ENCODE measurements around the gene FOXN3.
"Not testable (repeated sequence)": the region's sequence is repeated elsewhere in the genome, so short reads cannot be mapped to it uniquely, and the experiment has no call there.

FOXN3 gene

DNA sequence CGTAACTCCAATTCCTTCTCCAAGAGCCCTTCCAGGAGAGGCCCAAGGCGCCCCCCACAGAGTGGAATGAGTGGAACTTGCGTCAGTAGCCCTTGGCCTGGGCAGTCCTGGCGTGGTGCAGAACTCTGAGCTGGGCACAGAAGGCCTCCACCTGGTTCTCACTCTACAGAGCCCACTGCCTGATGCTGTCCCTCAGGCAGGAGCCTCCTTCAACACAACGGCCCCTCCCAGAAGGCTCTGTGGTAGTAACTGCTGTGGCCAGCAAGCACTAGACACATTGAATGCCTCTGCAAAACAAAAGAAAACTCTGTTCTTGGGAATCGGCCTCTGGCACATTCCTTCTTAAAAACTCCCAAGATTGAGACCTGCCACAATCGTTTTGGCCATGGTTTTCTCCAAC, 258.9 kb downstream of the FOXN3 start:
- DNase-seq: not testable (repeated sequence)

DNA sequence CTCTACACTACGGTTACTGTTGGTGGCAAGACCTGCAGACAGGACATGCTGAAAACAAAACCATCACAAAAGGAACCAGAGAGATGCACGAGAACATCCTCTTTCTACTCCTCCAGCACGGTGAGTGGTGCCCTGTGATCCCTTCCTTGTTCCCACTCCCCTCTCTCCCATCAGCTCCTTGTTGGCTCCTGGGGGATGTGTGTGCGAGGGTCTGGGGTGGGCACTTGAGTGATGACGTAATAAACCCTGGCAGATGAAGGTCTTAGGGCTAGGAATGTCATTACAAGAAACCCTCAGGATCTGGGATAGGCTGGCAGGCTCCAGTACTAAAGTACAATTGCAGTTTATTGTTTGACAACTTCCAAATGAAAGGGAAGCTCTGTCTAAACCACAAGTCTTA, 261.5 kb downstream of the FOXN3 start:
- DNase-seq: no peak

DNA sequence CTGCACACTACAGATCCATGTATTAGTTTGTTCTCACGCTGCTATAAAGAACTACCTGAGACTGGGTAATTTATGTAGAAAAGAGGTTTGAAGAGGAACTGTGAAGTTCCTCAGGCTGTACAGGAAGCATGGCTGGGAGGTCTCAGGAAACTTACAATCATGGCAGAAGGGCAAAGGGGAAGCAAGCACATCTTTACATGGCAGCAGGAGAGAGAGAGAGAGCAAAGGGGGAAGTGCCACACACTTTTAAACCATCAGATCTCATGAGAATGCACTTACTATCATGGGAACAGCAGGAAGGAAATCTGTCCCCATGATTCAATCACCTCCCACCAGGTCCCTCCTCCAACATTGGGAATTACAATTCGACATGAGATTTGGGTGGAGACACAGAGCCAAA, 265.3 kb downstream of the FOXN3 start:
- DNase-seq: not testable (repeated sequence)

DNA sequence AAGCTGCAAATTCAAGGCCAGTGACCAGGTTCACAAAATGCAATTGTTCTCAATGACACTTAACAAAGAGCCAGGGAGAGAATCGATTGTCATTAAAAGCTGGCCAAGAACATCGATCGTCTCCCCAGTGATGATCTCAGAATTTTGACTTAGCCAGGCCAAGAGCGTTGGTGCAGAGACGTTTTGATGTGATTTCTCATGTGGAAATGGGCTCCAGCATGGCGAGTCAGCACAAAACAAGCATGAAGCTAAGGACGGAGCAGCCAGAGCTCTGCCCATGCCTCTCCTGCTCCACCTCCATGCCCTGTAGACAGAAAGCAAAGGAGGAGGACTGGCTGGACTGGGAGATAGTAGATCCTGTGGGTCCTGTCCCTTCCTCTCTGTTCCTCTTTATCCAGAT, 270.8 kb downstream of the FOXN3 start:
- DNase-seq: no peak

DNA sequence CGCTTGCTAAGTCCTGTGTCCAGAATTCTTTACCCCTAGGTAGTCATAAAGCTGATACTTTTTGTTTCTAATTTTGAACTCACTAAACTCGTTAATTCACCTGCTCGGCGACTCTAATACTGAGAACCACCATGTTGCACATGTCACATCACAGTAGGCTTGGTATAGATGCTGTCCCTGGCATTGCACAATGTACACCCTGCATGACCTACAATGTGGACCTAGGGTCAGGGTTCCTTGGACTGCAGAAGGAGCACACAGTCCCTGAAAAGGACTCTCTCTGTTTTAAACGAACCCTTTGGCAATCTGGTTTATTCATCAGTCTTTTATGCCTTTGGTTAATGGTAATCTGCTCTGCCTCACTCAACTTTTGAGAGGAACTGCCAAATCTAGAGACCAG, 272.4 kb downstream of the FOXN3 start:
- DNase-seq: no peak

DNA sequence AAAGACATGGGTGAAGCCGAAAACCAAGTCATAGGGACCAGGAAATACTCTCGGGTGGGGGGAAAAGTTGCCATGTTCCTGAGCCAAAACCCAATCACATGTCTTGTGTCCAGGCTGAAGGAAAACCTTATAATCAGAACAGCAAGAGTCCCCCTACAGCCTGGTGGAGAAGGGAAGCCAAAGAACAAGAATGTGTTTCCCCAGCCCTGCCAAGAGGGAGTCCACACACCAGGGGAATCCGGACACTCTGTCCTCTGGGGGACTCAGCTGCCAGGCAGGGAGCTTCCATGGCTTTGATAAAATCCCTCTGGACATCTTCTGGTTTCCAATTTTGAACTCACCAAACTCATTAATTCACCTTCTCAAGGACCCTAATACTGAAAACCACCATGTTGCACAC, 273.0 kb downstream of the FOXN3 start:
- no peak for DNase-seq

DNA sequence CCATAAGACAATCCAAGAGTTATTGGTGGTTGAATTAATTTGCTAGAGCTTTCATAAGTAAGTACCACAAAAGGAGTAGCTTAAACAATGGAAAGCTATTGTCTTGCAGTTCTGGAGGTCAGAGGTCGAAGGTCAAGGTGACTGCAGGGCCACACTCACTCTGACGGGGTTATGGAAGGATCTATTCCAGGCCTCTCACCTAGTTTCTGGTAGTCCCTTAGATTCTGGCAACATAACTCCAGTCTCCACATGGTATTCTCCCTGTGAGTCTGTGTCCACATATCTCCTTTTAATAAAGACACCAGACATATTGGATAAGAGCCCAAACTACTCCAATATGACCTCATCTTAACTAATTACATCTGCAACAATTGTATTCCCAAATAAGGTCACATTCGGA, 273.4 kb downstream of the FOXN3 start:
- DNase-seq: no peak

DNA sequence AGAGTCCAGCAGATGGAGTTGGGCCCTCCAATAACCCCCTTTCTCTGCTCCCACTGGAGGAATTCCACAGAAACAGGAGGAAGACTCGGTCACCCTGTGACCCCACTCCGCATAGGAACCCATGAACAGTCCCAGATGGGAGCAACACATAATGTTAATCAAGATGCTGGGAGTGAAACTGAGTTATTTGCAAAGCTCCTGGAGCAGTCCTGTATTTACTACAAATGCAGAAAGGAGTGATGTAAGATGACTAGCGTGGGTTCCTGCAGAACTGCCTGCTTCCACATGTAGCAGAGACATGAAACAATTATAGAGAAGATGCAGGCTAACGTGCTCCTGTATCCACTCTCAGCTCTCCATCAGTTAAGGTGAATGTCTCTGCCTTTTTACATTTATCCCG, 274.7 kb downstream of the FOXN3 start:
- no peak for DNase-seq

DNA sequence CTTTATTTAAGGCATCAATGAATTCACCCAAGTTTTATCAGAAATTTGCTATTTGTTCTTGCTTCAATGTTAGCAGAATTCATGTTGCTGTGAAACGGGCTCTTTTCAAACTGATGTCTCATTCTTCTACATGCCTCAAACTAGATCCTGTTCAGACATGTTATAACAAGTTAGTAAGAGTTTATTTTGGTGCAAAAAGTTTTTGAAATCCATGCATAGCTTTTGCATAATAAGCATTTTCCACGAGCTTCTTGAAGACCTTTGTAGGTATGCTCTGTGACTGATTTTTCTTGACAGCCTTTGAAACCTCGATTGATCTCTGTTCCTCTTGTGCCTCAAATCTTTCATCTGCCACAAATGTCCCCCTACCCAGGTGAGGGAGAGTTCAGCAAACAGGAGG, 275.2 kb downstream of the FOXN3 start:
- no peak for DNase-seq

DNA sequence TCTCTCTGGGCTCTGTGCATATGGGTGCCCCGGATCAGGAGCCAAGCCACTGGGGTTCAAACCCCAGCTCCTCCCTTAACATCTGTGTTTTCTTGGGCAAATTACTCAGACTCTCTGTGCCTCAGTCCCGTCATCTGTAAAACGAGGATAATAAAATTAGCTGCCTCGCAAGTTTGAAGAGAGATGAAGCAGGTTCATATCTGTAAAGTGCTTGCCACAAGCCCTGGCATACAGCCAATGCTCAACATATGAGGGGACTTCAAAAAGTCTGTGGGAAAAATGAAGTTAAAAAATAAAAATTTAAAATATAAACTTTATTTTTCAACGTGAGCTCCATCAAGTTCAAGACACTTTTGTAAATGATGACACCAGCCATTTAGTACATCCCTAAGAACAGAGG, 276.7 kb downstream of the FOXN3 start:
- DNase-seq: no peak

DNA sequence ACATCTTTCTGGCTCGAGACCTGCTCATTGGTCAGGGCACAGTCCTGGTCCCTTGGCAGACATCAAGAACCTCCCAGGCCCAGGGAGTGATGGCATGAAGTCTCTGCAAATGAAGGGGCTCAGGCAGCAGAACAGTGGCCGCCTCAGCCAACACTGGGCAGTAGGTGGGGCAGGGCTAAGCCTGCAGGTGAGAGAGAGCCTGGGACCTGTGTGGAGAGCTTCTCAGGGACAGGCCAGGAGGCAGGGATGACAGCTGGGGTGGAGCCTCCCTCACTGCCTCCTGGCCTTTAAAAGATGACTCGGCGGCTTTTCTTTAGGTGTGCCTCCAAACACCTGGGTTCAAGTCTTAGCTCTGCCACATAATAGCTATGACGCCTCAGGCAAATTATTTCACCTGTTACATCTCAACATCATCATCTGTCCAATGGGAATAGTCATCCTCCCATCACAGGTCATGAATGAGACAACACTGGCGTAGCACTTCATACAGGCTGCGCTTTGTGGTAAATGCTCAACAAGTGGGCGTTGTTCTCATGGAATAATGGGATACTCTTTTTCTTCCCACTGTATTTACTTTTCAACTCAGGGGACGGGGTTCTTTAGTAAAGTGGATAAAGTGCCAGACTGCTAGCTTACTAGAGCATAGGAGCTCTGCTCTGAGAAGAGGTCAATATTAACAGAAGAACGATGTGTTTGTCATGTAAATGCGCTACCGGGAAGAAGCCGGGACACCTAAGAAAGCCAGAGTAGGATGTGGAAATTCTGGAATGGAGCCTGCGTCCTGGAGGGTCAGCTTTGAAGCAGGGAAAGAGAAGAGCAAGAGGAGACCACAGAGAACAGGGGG, 277.4 kb downstream of the FOXN3 start:
- DNase-seq: no peak

DNA sequence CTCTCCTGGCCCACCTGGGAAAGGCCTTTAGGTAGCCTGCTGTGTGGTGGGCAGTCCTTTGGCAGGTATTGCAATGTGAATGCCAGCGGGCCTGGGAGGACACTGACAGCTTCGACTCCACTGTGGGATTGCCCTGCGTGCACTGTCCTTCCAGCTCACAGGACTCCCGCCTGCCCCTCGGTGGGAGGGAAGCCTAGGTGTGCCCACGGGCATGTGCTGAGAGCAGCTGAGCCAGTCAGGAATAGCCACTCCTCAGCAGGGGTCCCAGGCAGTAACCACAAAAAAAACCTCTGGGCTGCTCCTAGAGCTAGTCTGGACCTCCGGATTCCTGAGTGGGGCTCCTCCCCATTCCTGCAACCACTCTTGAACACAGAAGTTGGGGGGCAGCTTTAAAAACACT, 278.2 kb downstream of the FOXN3 start:
- DNase-seq: no peak

DNA sequence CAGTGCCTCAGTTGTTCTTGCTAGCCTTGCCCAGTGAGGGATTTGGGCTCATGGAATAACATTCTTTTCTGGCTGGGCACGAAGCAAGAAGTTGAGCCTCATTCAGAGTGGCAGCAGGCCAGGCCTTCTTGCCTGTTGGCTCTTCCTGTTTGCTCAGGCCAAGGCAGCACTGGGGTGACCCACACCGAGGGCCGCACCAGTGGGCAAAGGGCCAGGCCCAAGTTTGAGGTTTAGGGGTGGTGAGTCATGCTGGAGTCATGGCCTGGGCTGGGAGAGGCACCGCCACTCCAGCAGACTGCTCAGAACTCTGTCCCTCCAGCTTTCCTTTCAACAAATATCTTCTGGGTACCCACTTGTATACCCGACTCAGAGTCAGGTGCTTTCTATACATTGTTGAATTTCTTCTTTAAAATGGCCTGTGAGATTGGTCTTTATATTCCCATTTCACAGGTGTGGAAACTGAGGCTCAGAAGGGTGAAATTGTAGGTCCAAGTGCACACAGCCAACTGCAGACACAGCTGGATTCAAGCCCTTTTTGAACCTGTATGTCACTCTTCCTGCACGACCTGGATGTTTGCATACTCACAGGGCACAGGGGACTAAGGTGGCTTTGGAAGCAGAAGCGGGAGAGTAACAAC, 279.4 kb downstream of the FOXN3 start:
- DNase-seq: no peak

DNA sequence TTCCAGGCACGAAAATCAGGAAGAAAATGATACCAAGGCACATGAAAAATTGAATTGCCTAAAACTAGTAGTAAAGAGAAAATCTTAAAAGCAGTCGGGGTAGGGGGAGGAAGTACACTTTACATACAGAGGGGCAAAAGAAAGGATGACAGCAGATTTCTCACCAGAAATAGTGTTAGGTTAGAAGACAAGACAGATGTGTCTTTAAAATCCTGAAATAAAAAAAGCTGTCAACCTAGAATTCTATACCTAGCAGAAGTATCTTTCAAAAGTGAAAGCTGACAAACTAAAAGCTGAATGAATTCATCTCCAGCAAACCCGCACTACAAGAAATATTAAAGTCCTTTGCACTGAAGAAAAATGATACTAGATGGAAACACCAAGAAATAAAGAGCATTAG, 280.4 kb downstream of the FOXN3 start:
- no peak for DNase-seq

DNA sequence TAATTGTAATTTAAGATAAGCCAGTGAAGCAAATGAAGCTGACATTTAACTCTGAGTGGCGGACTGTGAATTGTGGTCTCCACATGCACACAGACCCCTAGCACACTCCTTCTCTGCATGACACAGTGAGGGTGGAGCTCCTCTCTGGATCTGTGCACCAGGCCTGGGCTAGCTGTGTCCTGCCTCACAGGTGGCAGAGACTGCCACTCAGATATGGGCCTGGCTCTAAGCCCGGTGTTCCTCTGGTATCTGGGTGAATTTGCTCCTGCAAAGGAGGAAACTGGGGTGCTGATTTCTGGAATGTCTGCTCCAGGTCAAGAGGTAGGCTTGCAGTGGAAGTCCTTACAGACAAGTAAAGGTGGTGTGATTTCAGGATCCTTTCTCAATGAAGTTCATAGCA, 282.4 kb downstream of the FOXN3 start:
- no peak for DNase-seq

DNA sequence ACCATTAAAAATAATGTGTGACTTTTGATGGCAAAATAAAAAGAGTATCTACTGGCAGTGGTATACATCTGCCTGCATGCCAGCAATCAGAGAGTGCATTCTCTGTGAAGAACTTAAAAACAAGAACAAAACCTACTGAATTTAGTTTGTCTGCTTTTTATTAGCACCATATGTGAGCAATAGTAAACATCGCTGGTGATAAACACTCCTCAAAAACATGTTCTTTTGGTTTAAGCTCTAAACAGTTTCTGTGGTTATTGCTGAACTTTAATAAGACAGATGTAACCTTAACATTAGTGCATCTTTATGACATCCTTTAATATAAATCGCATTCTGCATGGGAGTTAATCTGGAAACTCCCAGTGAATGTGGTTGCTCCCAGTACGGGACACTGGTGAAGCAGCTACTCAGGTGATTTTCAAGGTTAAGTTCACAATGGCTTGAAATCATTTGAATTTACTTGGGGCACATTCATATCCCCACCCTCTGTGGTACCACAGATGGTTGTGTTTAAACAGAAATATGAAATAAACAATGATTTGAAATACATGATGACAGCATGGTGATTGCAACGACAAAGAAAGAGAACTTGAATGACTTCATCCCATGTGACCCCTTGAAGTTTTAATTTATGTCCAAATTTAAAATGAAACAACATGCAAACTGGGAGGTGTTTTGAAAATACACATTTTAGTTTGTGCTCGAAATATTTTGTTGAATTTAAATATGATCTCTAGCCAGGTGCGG, 285.9 kb downstream of the FOXN3 start:
- DNase-seq: no peak

DNA sequence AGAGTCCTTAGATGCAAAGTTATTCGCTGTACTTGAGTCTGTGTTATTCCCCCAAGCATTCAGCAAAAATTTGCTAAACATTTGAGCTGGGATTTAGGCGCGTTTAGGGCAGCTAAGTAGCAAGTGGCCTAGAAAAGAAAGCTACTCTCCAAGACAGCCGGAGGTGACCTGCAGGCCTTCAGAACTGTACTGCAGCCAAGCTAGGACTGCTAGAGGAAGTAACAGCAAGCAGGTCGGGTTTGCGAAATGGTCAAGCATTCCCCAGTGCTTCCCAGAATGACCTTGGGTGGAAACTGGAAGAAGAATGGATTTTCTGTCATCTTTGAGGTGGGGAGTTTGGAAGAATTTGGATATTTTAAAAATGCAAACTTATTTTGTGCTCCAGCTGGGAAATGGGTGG, 287.5 kb downstream of the FOXN3 start:
- no peak for DNase-seq

DNA sequence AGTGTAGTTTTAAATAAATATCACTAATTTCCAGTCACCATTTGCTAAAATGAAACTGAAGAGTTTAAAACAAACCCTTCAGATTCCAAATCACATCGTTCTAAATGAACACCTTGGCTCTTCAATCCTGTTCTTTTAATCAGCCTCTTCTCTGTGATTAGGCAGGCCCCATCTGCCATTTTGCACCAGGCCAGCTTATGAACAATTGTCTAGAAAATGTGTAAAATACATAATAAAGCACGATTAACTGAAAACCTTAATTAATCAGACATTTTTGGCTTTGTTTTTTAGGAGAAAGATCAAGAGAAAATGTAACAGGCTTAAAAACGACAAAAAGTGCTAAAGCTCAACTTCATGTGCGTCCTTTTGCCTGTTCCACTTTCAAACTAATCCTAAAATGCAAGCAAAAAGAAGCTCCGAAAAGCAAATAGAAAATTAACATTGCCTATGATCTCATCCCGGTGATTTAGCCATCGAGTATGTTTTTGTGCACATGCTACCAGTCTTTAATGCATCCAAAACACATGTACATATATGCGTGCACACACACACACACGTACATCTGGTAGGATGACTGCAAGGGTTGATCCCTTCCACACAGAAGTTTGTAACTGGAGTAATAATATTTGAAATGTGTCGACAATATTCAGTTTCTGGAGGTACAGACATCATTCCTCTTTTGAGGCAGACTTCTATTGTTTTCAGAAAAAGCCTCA, 288.6 kb downstream of the FOXN3 start:
- no peak for DNase-seq

DNA sequence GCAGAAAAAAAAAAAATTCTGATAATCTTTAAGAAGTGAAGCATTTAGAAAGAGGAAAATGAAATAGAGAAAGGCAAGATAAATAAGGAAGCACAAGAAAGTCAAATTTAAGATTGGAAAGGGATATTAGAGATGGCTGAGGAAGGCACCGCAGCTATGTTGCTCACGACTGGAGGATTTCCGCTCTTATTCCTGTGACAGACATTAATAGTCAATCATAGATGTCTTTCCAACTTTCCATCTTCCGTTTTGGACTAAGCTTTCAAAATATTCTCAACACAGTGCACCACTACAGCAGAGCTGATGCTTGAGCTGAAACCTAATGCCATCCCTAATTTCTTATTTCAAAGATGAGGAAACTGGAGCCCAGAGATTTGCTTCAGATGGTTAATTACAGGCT, 290.6 kb downstream of the FOXN3 start:
- DNase-seq: no peak

DNA sequence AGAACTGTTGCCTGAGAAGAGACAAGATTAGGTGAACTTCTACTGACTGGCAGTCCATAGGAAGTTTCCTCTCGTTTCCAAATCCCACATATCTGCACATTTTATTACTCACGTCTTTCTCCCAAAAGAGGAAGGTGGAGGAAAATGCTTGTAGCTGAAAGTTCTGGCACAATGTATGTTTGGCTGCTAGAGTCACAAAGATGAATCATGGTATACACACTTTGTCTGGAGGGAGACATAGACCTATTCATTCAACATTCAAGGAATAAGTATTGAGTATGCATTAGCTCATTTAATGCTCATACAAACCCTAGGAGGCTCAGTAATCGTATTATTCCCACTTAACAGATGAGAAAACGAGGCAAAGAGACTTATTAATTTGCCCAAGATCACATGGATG, 291.8 kb downstream of the FOXN3 start:
- no peak for DNase-seq

DNA sequence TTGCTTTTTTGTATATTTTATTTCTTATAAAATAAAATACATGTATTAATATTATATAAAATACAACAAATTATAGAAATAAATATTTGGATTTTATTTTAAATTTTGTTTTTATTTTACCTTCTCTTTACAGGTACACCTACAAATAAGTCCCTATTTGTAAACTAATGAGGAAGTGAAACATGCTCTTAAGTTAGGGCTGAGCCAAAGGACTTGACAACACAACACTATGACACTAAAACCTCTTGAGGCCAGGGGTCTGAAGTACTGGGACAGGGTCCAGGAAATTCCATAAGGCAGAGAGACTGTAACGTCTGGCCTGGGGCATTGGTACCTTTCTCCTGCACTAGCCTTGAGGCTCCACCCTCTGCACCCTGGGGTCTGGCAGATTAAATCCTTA, 293.2 kb downstream of the FOXN3 start:
- no peak for DNase-seq

DNA sequence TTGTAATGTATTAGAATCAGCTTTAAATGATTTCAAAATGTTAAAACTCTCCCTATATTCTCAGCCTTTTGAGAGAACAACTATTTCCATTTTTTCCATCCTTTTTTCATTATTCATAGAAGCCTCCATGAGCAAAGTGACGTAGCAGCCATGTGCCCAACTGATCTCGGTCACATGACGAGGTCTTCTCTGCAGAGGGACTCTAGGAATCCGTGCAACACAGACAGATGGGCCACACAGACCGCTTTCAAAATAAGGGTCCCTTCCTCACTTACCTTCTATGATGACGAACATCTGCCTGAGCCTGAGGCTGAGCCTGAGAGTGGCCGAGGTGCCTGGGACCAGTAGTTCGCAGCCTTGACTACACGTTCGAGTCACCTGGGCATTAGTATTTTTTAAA, 293.8 kb downstream of the FOXN3 start:
- DNase-seq: no peak

DNA sequence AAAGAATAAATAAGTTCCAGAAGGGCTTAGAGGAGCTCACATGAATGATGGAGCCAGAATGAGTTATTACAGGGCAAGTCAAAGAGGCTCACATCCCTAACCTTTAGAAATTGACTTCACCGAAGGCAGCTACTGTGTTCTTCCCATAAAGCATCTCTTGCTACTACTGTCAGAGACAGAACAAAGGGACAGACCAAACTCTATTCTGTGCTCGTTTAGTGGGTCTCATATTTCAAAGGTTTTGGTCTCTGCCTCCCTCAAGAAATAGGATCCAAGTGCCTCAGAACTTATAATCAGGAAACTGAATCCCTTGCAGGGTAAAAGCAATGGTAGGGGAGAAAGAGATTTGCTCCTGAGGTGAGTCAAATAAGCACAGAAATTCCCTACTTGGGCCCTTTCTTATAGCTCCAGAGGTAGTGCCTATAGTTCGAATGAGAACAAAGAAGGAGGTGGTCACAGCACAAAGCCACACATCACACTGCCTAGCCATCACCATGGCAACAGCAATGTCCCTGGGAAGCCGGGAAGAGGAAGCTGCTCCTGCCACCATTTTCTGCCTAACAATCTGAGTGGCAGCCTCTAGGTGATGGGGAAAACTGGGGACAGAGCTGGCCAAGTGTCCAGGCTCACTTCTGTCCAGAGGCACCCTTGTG, 294.9 kb downstream of the FOXN3 start:
- DNase-seq: no peak

Measured in CD4-positive, alpha-beta T cell treated with Interleukin-17A for 4 hours (primary cell).